Upper lobe of left lung (tissue), 6 donors: Measurements from ENCODE around the gene PSG2. TPM values are rescaled to one million over a fixed set of nuclear protein-coding genes. Genes with fewer than 3 reads are reported as not detected.
"Not testable (repeated sequence)": the region's sequence is repeated elsewhere in the genome, so short reads cannot be mapped to it uniquely, and the experiment has no call there.

Experiments used
- ATAC-seq, 2 donors: fragments of 200-7000 bp; cut with Tn5 transposase; one replicate each; pipeline ENCODE4 v1.9.1; 2022; ENCODE audit warnings: mild to moderate bottlenecking in 2 of 2, moderate library complexity in 2 of 2; ENCODE audit not compliant: low FRiP score in 2 of 2
- DNase-seq, 2 donors: peaks; one replicate each; pipeline ENCODE4 v3.0.0-alpha.2; 2019 to 2020
- H3K27ac ChIP-seq, 4 donors: fragments of 200-600 bp; sonication (generic); one replicate each; pipeline ENCODE4 v1.5.1; 2016 to 2019
- H3K27me3 ChIP-seq, 4 donors: fragments of 200-600 bp; sonication (generic); one replicate each; pipeline ENCODE4 v1.5.1; 2017 to 2019
- H3K36me3 ChIP-seq, 4 donors: fragments of 200-600 bp; sonication (generic); one replicate each; pipeline ENCODE4 v1.5.1; 2016 to 2019
- H3K4me1 ChIP-seq, 4 donors: fragments of 200-600 bp; sonication (generic); one replicate each; pipeline ENCODE4 v1.5.1; 2018 to 2019
- H3K4me3 ChIP-seq, 4 donors: fragments of 200-600 bp; sonication (generic); one replicate each; pipeline ENCODE4 v1.5.1; 2017 to 2019; ENCODE audit warnings: mild to moderate bottlenecking in 2 of 4, moderate library complexity in 1 of 4
- H3K9me3 ChIP-seq, 4 donors: fragments of 200-600 bp; sonication (generic); one replicate each; pipeline ENCODE4 v1.5.1; 2018 to 2019
- CTCF ChIP-seq, 6 experiments: fragments of 450-650 bp in 4 of 6; fragments of 200-600 bp in 2 of 6; sonication (generic) in 2 of 6; IDR thresholded peaks; one replicate each; pipeline ENCODE4 v1.5.1; 2016 to 2019; ENCODE audit warnings: antibody characterized with exemption in 6 of 6
- EP300 ChIP-seq, 4 donors: sonication (generic); formaldehyde crosslinking; IDR thresholded peaks; one replicate each; pipeline ENCODE4 v1.5.1; 2017; ENCODE audit warnings: antibody characterized with exemption in 4 of 4, control low read depth in 2 of 4
- POLR2A ChIP-seq, 4 donors: fragments of 450-650 bp; IDR thresholded peaks; one replicate each; pipeline ENCODE4 v1.5.1; 2016 to 2017; ENCODE audit warnings: antibody characterized with exemption in 4 of 4, mild to moderate bottlenecking in 2 of 4
- POLR2AphosphoS5 ChIP-seq, 2 donors: sonication (generic); formaldehyde crosslinking; IDR thresholded peaks; one replicate each; pipeline ENCODE4 v1.5.1; 2017; ENCODE audit warnings: antibody characterized with exemption in 2 of 2
- WGBS, 2 donors: methylation state at CpG; one replicate each; pipeline ENCODE4 v1.1.5; 2017 to 2018; 5-methylcytosine and 5-hydroxymethylcytosine counted together
- total RNA-seq, 6 donors: library from RNA; depleted of rRNA in 4 of 6; stranded (reverse); fragments of >200 nt in 4 of 6; gene quantifications; one replicate each; pipeline versions ENCODE4 v1.1.0 to v1.2.1, GENCODE V29; 2016 to 2021
- donor health status: DM: no; HTN: no; CAD: no; lungs with moderate emphysema.
- donor health status: DM: no; HTN: yes; CAD: no; lungs with severe emphysema.

PSG2 gene
- total RNA-seq: not detected

- H3K4me3 ChIP-seq, H3K27ac ChIP-seq, ATAC-seq, H3K36me3 ChIP-seq, H3K4me1 ChIP-seq, H3K9me3 ChIP-seq, H3K27me3 ChIP-seq: not testable (repeated sequence)
- WGBS, 2 donors: 55 to 83% methylated on average over 2 of the region's 2 CpGs
- peak in 1 of 2 donors; percentile 5 for DNase-seq
Measured at GRCh38 chr19:43082601-43083000, at the start of gene PSG2. Gene PSG2 (minus strand): TSS chr19:43082701. CDS start chr19:43082569, 132 bp downstream.

DNA sequence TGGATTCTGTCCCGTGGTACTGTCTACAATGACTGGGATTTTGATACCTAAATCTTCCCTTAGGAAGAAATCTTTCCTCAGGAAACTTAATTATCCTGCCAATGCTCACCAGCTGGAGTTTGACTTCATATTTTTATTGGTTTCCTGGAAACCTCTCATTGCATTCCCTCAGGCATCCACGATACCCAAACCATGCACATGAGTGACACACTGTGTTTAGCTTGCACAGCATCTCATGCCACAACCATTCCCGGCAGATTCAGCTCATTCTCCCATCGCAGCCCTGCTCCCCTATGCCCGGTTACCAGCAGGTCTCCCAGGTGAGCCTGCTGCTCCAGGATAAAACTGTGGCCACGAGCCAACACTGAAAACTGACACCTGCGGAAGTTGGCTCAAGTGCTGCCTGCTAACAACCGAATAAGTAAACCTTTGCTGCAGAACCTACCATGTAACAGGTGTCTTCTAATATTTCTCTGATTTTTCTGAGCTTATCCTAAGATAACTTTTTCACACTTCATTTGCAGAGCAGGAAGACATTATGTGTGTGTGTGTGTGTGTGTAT, 48.9 kb upstream of the PSG2 start:
- DNase-seq: peak in 1 of 2 donors; percentile 51
- not testable (repeated sequence) for ATAC-seq, H3K4me3 ChIP-seq, H3K4me1 ChIP-seq, H3K9me3 ChIP-seq, H3K36me3 ChIP-seq, H3K27ac ChIP-seq, H3K27me3 ChIP-seq
- WGBS, 2 donors: 62 to 77% methylated on average over 8 of the region's 8 CpGs

DNA sequence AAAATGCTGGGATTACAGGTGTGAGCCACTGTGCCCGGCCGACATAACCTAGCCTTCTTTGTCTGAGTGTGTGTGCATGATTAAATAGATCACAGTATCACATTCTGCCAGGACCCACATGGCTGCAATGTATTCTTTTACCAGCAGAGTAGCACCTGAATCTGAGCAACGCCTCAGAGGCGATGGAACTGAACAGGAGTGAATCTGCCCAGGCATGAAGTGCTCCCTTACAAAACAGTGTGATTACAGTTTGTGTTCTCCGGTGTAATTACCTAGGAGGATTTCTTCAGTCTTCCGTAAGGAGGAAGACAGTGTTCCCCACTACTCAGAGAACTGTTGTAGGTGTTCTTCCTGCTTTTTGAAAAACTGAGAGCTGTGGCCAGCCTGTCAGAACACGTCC, 46.7 kb upstream of the PSG2 start:
- not testable (repeated sequence) for H3K36me3 ChIP-seq, DNase-seq, H3K4me3 ChIP-seq, H3K27ac ChIP-seq, H3K27me3 ChIP-seq, H3K4me1 ChIP-seq, ATAC-seq, H3K9me3 ChIP-seq
- 82 to 85% methylated on average over 7 of the region's 7 CpGs for whole genome bisulfite sequencing, 2 donors

DNA sequence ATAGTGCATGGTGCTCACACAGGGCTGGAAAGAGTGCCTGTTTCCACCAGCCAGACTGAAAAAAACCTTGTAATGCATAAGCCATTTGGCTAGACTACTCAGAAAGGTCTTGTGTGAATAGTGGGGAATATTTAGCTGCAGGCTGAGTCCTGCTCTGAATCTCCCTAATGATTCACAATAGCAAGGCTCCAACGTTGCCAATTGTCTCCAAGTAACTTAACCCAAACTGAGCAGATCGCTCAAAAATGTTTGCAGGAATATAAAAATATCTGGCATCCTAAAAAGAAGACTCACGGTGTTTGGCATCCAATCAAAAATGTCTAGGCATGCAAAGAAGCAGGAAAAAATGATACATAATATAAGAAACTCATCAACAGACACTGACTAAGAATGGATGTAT, 44.8 kb upstream of the PSG2 start:
- H3K9me3 ChIP-seq, ATAC-seq, H3K4me3 ChIP-seq, H3K4me1 ChIP-seq, H3K36me3 ChIP-seq, DNase-seq, H3K27me3 ChIP-seq, H3K27ac ChIP-seq: not testable (repeated sequence)
- 66 to 73% methylated on average over 3 of the region's 3 CpGs for WGBS, 2 donors

DNA sequence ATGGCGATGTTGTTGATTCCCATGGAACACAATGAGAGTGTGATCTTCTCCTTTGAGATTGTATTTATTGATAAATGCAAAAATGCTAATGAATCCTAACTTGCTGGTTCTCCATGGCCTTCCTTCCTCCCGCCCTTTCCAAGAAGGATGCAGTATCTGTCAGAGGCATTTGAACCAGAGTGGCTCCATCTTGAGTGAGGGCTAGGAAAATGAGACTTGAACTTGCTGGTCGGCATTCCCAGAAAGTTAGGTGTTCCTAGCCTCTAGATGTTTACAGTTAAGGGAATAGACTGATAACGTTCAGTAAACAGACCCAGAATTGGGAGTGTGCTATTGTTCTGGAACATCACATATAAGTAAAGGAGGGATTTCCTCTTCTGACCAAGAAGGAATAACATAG, 44.2 kb upstream of the PSG2 start:
- WGBS, 2 donors: 73 to 74% methylated on average over 4 of the region's 4 CpGs
- no peak for TF ChIP-seq POLR2AphosphoS5 (IDR thresholded peaks at IDR 0.05)
- TF ChIP-seq EP300 (IDR thresholded peaks at IDR 0.05): no peak
- no peak for TF ChIP-seq CTCF (IDR thresholded peaks at IDR 0.05)
- no peak for TF ChIP-seq POLR2A (IDR thresholded peaks at IDR 0.05)
- H3K4me1 ChIP-seq: no peaks in the 10 kb centered on the region
- DNase-seq (no peak), ATAC-seq (no peak)
- H3K27ac ChIP-seq: no peak overlapping the region
- H3K9me3 ChIP-seq: no peaks in the 10 kb centered on the region
- H3K4me3 ChIP-seq: no peak overlapping the region
- no peaks in the 10 kb centered on the region for H3K27me3 ChIP-seq
- H3K36me3 ChIP-seq: no peaks in the 10 kb centered on the region

DNA sequence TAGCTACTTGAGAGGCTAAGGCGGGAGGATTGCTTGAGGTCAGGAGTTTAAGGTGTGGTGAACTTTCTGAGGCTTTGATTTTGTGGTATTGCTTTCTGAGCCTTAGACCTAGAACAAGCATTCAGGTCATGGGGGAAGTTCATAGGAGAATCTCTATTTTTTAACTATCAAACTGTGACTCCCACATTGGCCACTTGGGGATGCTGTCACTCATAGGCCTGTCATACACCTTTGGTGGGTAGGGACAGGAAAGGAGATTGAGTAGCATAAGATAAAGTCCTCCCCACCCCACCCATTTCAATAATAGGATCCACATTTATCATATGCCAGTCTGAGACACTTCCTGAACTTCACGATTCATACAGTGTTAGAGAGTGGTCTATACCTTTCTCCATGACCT, 41.9 kb upstream of the PSG2 start:
- Histone ChIP-seq H3K4me1 (no peaks in the 10 kb centered on the region), H3K4me3 (no peak overlapping the region), H3K27me3 (no peaks in the 10 kb centered on the region), H3K9me3 (no peaks in the 10 kb centered on the region), H3K27ac (no peak overlapping the region), H3K36me3 (no peaks in the 10 kb centered on the region)
- ATAC-seq (no peak), DNase-seq (no peak)
- whole genome bisulfite sequencing, 2 donors: 72 to 86% methylated on average over 1 to 2 of the region's 2 CpGs
- TF ChIP-seq POLR2A (IDR thresholded peaks at IDR 0.05) (no peak), CTCF (IDR thresholded peaks at IDR 0.05) (no peak), EP300 (IDR thresholded peaks at IDR 0.05) (no peak), POLR2AphosphoS5 (IDR thresholded peaks at IDR 0.05) (no peak)

- ATAC-seq, H3K4me3 ChIP-seq, DNase-seq, H3K4me1 ChIP-seq, H3K27ac ChIP-seq, H3K27me3 ChIP-seq, H3K36me3 ChIP-seq, H3K9me3 ChIP-seq: not testable (repeated sequence)
- 68 to 72% methylated on average over 11 of the region's 11 CpGs for WGBS, 2 donors
Measured at GRCh38 chr19:43120433-43121026, 38.0 kb upstream of the PSG2 start.

DNA sequence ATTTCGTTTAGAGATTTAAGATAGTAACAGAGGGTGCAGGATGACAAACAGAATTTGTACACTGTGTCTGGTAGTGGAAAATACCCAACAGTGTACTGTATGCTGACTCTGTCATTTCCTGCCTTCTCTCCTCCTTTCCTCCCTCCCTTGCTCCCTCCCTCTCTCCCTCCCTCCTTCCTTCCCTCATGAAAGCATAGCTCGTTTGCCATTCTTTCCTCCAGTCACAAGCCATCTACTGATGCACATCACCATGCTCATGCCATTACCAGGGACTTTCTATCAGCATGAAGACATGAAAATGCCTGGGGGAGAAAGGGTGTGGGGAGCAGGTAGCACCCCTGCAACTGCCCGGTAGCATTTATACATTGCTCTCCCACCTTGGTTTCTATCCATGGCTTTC, 37.0 kb upstream of the PSG2 start:
- H3K4me3 ChIP-seq, H3K4me1 ChIP-seq, H3K27ac ChIP-seq, ATAC-seq, H3K27me3 ChIP-seq, DNase-seq, H3K9me3 ChIP-seq, H3K36me3 ChIP-seq: not testable (repeated sequence)
- 63 to 68% methylated on average over 3 of the region's 3 CpGs for WGBS, 2 donors

DNA sequence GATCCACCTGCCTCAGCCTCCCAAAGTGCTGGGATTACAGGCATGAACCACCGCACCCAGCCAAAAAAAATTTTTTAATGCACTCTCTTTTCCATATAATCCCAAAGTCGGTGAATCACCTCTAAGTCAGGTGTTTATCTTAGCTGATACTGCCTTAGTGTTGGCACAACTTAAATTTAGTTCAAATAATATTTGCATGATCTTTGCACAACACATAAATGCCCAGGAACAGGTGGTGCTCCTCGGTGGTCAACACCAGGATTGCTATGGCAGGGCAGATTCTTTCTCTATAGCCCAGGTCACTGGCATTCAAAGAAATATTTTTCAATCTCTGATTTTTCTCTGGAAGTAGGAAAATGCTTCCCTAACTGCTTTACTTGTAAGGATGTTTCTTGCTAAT, 33.9 kb upstream of the PSG2 start:
- H3K4me3 ChIP-seq, ATAC-seq, H3K36me3 ChIP-seq, H3K27ac ChIP-seq, DNase-seq, H3K9me3 ChIP-seq, H3K27me3 ChIP-seq, H3K4me1 ChIP-seq: not testable (repeated sequence)
- WGBS, 2 donors: 80 to 91% methylated on average over 3 of the region's 3 CpGs

- H3K9me3 ChIP-seq, H3K27ac ChIP-seq, H3K4me1 ChIP-seq, DNase-seq, ATAC-seq, H3K4me3 ChIP-seq, H3K36me3 ChIP-seq, H3K27me3 ChIP-seq: not testable (repeated sequence)
- 13 to 50% methylated on average over 1 of the region's 1 CpG for WGBS, 2 donors
Measured at GRCh38 chr19:43115548-43115947, 33.0 kb upstream of the PSG2 start.

DNA sequence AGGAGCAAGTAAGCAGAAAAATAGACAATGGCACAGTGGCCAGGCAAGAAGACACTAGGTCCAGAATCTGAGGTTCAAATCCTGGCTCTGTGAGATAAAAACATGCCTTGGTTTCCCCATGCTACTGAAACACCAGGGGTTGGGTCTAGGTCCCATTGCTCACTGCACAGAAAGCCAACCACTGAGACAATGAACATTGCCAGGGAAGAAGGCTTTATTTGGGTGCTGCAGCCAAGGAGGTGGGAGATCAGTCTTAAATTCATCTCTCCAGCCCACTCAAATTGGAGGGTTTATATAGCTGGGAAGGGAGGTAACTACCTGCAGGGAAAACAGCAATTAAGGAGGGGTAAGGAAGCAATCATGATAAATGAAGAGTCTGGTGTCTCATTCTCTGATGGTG, 32.6 kb upstream of the PSG2 start:
- ATAC-seq, H3K27ac ChIP-seq, H3K36me3 ChIP-seq, H3K4me3 ChIP-seq, DNase-seq, H3K27me3 ChIP-seq, H3K4me1 ChIP-seq, H3K9me3 ChIP-seq: not testable (repeated sequence)
